Coronary artery (tissue), 2 donors: Measurements from ENCODE around the gene MCF2L2.

Experiments
- DNase-seq: peaks from one replicate; pipeline ENCODE4 v3.0.0-alpha.2; 2017; ENCODE audit warnings: low spot score
- H3K27ac ChIP-seq, 2 donors: fragments of 200-600 bp; sonication (generic); one replicate each; pipeline ENCODE4 v1.5.1; 2016 to 2019
- H3K4me3 ChIP-seq: fragments of 200-600 bp; sonication (generic); 2 replicates; pipeline ENCODE4 v1.5.1; 2016; ENCODE audit warnings: mild to moderate bottlenecking, moderate library complexity
- TF ChIP-seq, protein P1 (sequence below): fragments of 200-600 bp; sonication (generic); IDR thresholded peaks from one replicate; pipeline ENCODE4 v1.5.1; 2019; ENCODE audit warnings: antibody characterized with exemption

The MCF2L2 gene

DNA sequence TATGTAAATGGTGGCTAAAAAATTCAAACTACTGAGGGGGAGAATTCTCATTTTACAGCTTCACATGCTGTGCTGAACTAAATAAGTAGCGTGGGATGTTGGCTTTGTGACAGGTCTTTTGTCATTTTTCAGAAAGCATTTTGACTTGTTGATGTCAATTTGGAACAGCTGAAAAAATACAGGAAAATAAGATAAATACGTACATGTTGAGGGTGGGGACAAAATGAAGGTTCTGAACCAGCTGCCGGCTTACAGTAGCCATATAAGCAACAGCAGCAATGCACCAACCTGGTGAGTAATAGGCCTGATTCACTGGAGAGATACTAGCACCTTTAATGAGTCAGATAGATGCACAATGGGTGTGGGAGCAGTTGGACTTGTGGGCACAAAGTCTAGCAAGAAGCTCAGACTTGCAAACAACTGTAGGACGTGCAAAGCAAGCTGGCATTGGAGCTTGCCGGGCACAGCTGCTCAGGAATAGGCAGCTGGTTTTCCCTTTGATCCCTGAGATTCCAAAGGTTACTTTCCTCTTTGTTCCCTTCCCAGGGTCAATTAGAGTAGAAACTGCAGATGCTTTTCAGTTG lies 162.5 kb downstream of the MCF2L2 start:
- TF ChIP-seq, protein P1, sequence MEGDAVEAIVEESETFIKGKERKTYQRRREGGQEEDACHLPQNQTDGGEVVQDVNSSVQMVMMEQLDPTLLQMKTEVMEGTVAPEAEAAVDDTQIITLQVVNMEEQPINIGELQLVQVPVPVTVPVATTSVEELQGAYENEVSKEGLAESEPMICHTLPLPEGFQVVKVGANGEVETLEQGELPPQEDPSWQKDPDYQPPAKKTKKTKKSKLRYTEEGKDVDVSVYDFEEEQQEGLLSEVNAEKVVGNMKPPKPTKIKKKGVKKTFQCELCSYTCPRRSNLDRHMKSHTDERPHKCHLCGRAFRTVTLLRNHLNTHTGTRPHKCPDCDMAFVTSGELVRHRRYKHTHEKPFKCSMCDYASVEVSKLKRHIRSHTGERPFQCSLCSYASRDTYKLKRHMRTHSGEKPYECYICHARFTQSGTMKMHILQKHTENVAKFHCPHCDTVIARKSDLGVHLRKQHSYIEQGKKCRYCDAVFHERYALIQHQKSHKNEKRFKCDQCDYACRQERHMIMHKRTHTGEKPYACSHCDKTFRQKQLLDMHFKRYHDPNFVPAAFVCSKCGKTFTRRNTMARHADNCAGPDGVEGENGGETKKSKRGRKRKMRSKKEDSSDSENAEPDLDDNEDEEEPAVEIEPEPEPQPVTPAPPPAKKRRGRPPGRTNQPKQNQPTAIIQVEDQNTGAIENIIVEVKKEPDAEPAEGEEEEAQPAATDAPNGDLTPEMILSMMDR = no peak
- peak overlapping the region in 1 of 2 donors; percentile 43 for H3K27ac ChIP-seq
- H3K4me3 ChIP-seq = no peak overlapping the region
- DNase-seq = no peak

DNA sequence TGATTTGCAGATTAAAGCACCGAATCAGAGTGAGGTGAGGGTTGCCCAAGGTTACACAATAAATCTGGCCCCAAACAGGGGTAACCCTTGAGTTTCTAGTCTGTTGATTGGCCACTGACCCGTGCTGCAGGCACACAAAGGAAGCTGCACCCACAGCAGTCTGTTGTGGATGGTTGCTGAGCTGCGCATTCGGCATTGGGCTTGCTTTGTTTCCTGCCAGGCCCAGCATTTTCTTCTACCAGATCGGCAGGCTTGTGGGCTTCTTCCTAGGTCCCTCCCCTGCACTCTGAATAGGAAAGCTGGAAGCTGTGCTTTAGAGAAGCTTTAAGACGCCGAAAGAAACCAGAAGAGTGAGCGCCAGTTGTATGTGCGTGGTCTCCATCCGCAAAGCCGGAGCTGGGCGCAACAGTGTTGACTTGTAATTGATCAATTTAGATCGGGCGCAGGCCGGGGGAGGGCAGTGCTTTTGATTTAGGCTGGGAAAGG lies 163.2 kb downstream of the MCF2L2 start:
- peak overlapping the region in 1 of 2 donors; percentile 43 for H3K27ac ChIP-seq
- no peak overlapping the region for H3K4me3 ChIP-seq
- no peak for DNase-seq
- TF ChIP-seq, protein P1 = no peak

GRCh38 chr3:183264268-183264667 lies 164.2 kb downstream of the MCF2L2 start:
- Histone ChIP-seq H3K27ac (no peak overlapping the region), H3K4me3 (no peak overlapping the region)
- TF ChIP-seq, protein P1 = no peak
- DNase-seq = no peak

DNA sequence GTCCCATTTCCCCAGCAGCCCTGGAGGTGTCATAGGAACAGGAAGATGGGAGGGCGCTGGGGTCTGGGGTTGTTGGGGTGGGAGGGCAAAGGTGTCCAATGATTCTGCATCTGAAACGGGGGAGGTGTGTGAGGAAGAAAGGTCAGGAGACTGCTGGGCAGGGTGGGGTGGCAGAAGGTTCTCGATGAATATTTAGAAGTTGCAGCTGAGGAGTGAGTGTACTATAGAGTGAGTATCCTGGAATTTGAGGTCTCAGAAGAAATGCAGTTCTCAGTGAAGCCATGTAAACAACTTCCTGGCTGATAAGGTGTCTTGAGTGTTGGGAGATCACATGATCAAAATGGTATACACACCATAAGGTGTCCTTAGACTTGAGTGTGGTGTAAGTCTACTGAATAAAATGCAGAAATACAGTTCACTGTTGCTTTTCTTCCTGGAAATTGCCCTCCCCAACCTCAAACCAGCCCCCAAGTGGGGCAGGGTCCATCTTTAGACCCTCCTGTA lies 165.5 kb downstream of the MCF2L2 start:
- DNase-seq = no peak
- no peak overlapping the region for H3K27ac ChIP-seq
- TF ChIP-seq, protein P1 = no peak
- no peak overlapping the region for H3K4me3 ChIP-seq

DNA sequence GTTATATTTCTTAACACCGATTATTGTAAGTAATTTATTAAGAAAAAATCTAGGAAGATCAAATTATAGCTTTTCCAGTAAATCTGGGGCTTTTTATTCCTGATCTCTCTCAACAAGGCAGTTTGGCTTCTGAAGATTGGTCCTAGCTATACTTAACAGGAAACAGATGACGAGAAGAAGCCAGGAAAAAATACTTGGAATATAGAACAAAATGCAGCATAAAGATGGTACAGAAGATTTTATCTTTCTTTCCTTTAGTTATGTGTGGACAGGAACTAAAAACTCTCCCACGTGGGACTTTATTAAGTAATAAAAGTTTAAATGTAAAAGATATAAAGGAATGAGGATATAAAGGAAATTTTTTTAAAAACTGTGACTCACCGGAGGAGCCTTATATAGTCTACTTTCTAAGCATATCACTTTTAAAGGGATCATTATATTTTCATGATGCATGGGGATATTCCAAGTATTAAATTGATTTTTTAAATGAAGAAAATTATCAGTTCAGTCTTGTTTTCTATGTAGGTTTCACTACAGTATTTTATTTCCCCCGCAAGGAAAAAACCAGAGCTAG lies 167.2 kb downstream of the MCF2L2 start:
- TF ChIP-seq, protein P1 = no peak
- no peak overlapping the region for H3K4me3 ChIP-seq
- no peak overlapping the region for H3K27ac ChIP-seq
- no peak for DNase-seq

DNA sequence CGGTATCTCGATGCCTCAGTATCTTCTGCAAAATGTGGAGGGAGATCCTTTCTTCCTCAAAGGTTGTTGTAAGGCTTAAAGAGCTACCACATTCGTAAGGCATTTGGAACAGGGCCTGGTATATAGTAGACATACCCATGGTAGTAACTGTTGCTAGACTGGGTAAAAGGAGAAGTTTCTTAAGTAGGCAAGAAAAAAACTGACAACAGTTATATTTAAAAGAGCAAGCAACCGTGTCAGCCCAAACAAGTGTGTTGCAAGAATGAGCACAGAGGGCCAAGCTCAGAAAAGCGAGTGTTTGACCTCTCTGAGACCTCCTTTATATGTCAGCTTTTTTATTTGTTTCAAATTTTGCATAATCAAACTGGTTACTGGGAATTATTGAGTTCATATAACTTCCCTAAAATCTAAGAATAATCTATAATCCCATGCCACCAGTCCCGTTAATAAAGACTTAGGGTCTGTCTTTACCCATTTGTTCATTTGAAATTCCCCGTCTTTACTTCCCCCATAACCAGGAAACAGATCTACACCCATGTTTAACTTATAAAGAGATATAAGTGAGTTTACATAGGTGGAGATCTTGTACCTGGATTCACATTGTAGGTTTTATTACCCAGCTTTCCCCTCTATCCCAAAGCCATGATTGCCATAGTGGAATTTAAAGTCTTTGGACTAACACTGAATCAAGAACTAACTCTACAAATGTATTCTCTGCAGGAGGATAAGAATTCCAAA lies 168.1 kb downstream of the MCF2L2 start:
- H3K4me3 ChIP-seq = no peak overlapping the region
- DNase-seq = no peak
- TF ChIP-seq, protein P1 = no peak
- peak overlapping the region in 1 of 2 donors; percentile 72 for H3K27ac ChIP-seq
